DMS 273 (cell line): ENCODE measurements around the gene PTPRD.
"Not testable (repeated sequence)": the region's sequence is repeated elsewhere in the genome, so short reads cannot be mapped to it uniquely, and the experiment has no call there.

Source experiments
- DNase-seq: peaks from one replicate; lab custom pipeline; 2025; ENCODE audit not compliant: unreplicated experiment; lab: John Stamatoyannopoulos, UW

Gene PTPRD

GRCh38 chr9:9996259-9996658 is 616.5 kb downstream of the PTPRD start:
- DNase-seq = no peak

- no peak for DNase-seq
These were observed 619.9 kb downstream of the PTPRD start for GRCh38 chr9:9992936-9993335.

GRCh38 chr9:9973062-9973461 is 639.7 kb downstream of the PTPRD start:
- DNase-seq = no peak

- no peak for DNase-seq
These were observed 642.3 kb downstream of the PTPRD start for GRCh38 chr9:9970514-9970913.

GRCh38 chr9:9963841-9964240 is 649.0 kb downstream of the PTPRD start:
- no peak for DNase-seq

GRCh38 chr9:9961934-9962333 is 650.9 kb downstream of the PTPRD start:
- no peak for DNase-seq

GRCh38 chr9:9961487-9961886 is 651.3 kb downstream of the PTPRD start:
- DNase-seq = no peak

GRCh38 chr9:9951556-9952160 is 661.1 kb downstream of the PTPRD start:
- no peak for DNase-seq

GRCh38 chr9:9950813-9951212 is 662.0 kb downstream of the PTPRD start:
- no peak for DNase-seq

GRCh38 chr9:9949978-9950377 is 662.8 kb downstream of the PTPRD start:
- DNase-seq = no peak

GRCh38 chr9:9949368-9949767 is 663.4 kb downstream of the PTPRD start:
- no peak for DNase-seq

GRCh38 chr9:9945966-9946365 is 666.8 kb downstream of the PTPRD start:
- DNase-seq = no peak

- peak; percentile 71 for DNase-seq
These were observed 669.9 kb downstream of the PTPRD start for GRCh38 chr9:9942764-9943424.

- DNase-seq = no peak
These were observed 674.4 kb downstream of the PTPRD start for GRCh38 chr9:9938432-9938831.

GRCh38 chr9:9931464-9931863 is 681.3 kb downstream of the PTPRD start:
- DNase-seq = not testable (repeated sequence)

GRCh38 chr9:9924376-9924775 is 688.4 kb downstream of the PTPRD start:
- DNase-seq = no peak

- DNase-seq = no peak
These were observed 691.0 kb downstream of the PTPRD start for GRCh38 chr9:9921805-9922204.

- DNase-seq = peak; percentile 11
These were observed 692.3 kb downstream of the PTPRD start for GRCh38 chr9:9920425-9921060.

GRCh38 chr9:9919174-9919775 is 693.5 kb downstream of the PTPRD start:
- DNase-seq = peak; percentile 9

GRCh38 chr9:9917400-9917799 is 695.4 kb downstream of the PTPRD start:
- no peak for DNase-seq

GRCh38 chr9:9914174-9914573 is 698.6 kb downstream of the PTPRD start:
- DNase-seq = no peak

GRCh38 chr9:9913276-9913832 is 699.4 kb downstream of the PTPRD start:
- DNase-seq = no peak
